ENCODE measurements around the gene HNRNPH1. TPM values are rescaled to one million over a fixed set of nuclear protein-coding genes. Genes with fewer than 3 reads are reported as not detected.

The HNRNPH1 gene
- total and polyA plus RNA-seq, 2 of the 8 experiments (the other 6 are each of a cell fraction or from before 2014, with no cell fraction given): 170 to 735 TPM

GRCh38 chr5:179572386-179572785 is 51.1 kb downstream of the HNRNPH1 start (continued):
- TF ChIP-seq, protein P1, sequence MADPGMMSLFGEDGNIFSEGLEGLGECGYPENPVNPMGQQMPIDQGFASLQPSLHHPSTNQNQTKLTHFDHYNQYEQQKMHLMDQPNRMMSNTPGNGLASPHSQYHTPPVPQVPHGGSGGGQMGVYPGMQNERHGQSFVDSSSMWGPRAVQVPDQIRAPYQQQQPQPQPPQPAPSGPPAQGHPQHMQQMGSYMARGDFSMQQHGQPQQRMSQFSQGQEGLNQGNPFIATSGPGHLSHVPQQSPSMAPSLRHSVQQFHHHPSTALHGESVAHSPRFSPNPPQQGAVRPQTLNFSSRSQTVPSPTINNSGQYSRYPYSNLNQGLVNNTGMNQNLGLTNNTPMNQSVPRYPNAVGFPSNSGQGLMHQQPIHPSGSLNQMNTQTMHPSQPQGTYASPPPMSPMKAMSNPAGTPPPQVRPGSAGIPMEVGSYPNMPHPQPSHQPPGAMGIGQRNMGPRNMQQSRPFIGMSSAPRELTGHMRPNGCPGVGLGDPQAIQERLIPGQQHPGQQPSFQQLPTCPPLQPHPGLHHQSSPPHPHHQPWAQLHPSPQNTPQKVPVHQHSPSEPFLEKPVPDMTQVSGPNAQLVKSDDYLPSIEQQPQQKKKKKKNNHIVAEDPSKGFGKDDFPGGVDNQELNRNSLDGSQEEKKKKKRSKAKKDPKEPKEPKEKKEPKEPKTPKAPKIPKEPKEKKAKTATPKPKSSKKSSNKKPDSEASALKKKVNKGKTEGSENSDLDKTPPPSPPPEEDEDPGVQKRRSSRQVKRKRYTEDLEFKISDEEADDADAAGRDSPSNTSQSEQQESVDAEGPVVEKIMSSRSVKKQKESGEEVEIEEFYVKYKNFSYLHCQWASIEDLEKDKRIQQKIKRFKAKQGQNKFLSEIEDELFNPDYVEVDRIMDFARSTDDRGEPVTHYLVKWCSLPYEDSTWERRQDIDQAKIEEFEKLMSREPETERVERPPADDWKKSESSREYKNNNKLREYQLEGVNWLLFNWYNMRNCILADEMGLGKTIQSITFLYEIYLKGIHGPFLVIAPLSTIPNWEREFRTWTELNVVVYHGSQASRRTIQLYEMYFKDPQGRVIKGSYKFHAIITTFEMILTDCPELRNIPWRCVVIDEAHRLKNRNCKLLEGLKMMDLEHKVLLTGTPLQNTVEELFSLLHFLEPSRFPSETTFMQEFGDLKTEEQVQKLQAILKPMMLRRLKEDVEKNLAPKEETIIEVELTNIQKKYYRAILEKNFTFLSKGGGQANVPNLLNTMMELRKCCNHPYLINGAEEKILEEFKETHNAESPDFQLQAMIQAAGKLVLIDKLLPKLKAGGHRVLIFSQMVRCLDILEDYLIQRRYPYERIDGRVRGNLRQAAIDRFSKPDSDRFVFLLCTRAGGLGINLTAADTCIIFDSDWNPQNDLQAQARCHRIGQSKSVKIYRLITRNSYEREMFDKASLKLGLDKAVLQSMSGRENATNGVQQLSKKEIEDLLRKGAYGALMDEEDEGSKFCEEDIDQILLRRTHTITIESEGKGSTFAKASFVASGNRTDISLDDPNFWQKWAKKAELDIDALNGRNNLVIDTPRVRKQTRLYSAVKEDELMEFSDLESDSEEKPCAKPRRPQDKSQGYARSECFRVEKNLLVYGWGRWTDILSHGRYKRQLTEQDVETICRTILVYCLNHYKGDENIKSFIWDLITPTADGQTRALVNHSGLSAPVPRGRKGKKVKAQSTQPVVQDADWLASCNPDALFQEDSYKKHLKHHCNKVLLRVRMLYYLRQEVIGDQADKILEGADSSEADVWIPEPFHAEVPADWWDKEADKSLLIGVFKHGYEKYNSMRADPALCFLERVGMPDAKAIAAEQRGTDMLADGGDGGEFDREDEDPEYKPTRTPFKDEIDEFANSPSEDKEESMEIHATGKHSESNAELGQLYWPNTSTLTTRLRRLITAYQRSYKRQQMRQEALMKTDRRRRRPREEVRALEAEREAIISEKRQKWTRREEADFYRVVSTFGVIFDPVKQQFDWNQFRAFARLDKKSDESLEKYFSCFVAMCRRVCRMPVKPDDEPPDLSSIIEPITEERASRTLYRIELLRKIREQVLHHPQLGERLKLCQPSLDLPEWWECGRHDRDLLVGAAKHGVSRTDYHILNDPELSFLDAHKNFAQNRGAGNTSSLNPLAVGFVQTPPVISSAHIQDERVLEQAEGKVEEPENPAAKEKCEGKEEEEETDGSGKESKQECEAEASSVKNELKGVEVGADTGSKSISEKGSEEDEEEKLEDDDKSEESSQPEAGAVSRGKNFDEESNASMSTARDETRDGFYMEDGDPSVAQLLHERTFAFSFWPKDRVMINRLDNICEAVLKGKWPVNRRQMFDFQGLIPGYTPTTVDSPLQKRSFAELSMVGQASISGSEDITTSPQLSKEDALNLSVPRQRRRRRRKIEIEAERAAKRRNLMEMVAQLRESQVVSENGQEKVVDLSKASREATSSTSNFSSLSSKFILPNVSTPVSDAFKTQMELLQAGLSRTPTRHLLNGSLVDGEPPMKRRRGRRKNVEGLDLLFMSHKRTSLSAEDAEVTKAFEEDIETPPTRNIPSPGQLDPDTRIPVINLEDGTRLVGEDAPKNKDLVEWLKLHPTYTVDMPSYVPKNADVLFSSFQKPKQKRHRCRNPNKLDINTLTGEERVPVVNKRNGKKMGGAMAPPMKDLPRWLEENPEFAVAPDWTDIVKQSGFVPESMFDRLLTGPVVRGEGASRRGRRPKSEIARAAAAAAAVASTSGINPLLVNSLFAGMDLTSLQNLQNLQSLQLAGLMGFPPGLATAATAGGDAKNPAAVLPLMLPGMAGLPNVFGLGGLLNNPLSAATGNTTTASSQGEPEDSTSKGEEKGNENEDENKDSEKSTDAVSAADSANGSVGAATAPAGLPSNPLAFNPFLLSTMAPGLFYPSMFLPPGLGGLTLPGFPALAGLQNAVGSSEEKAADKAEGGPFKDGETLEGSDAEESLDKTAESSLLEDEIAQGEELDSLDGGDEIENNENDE (IDR thresholded peaks at IDR 0.05; ENCODE audit: insufficient replicate concordance, low read length): no peak
- TF ChIP-seq BRCA1 (IDR thresholded peaks at IDR 0.05; ENCODE audit: low read depth, low read length): no peak
- no peak for TF ChIP-seq RXRA (IDR thresholded peaks at IDR 0.05; ENCODE audit: insufficient read depth, low read depth, low read length)
- TF ChIP-seq CTBP2 (IDR thresholded peaks at IDR 0.05; ENCODE audit: borderline replicate concordance, insufficient read depth, insufficient read length, low read length): no peak
- no peak for TF ChIP-seq PHF8 (conservative IDR thresholded peaks at IDR 0.05; ENCODE audit: low read depth, low read length)

Data from H1 (cell line).